Activated T-helper 1 cell treated with anti-CD3 and anti-CD28 coated beads, Interleukin-12 subunit alpha, Interleukin-12 subunit beta, Interleukin-2, Interleukin-4 antibody, amounts not matched to agents 30 ng/mL and 10 ng/mL and 1 ng/mL, durations not matched to agents 14 hours and 24 hours and 36 hours (primary cell): ENCODE measurements around the gene UBR3. TPM values are rescaled to one million over a fixed set of nuclear protein-coding genes. Genes with fewer than 3 reads are reported as not detected.

Experiments
- DNase-seq: peaks from one replicate; pipeline ENCODE4 v3.0.0; 2021; ENCODE audit warnings: low spot score
- H3K27ac Mint-ChIP-seq: one replicate; pipeline ENCODE4 v1.8.0; 2021; ENCODE audit warnings: mild to moderate bottlenecking, mixed read lengths
- H3K27me3 Mint-ChIP-seq: one replicate; pipeline ENCODE4 v1.8.0; 2022; ENCODE audit warnings: mild to moderate bottlenecking, moderate library complexity, mixed read lengths; ENCODE audit not compliant: insufficient read depth
- H3K36me3 Mint-ChIP-seq: one replicate; pipeline ENCODE4 v1.8.0; 2021; ENCODE audit warnings: low read depth, mixed read lengths
- H3K4me1 Mint-ChIP-seq: one replicate; pipeline ENCODE4 v1.8.0; 2021; ENCODE audit warnings: low read depth, mixed read lengths
- H3K4me3 Mint-ChIP-seq: one replicate; pipeline ENCODE4 v1.8.0; 2021; ENCODE audit warnings: mild to moderate bottlenecking, moderate library complexity, mixed read lengths
- H3K9me3 Mint-ChIP-seq: one replicate; pipeline ENCODE4 v1.8.0; 2021; ENCODE audit warnings: mixed read lengths
- intact Hi-C: fragments of 100-400 bp; cut with micrococcal nuclease; formaldehyde crosslinking; loops from one replicate; pipeline ENCODE4 v1.15.1; 2024
- total RNA-seq: library from RNA; stranded (reverse); gene quantifications from 2 replicates; pipeline ENCODE4 v1.2.3, GENCODE V29; 2022

The UBR3 gene
- total RNA-seq, 1 donor from 2014 or later: 29.6 TPM

GRCh38 chr2:170006587-170007325 is 179.5 kb downstream of the UBR3 start:
- H3K4me3 Mint-ChIP-seq: no peak overlapping the region
- no peaks in the 10 kb centered on the region for H3K9me3 Mint-ChIP-seq
- no peak for DNase-seq
- intact Hi-C loops: no loop called here
- H3K27ac Mint-ChIP-seq: no peak overlapping the region
- no peaks in the 10 kb centered on the region for H3K4me1 Mint-ChIP-seq
- H3K36me3 Mint-ChIP-seq: peaks cover 26% of the 10 kb centered on the region
- H3K27me3 Mint-ChIP-seq: no peaks in the 10 kb centered on the region

GRCh38 chr2:170009209-170009608 is 182.0 kb downstream of the UBR3 start:
- H3K4me3 Mint-ChIP-seq: no peak overlapping the region

GRCh38 chr2:170012773-170013172 is 185.5 kb downstream of the UBR3 start:
- H3K36me3 Mint-ChIP-seq: peaks cover 5% of the 10 kb centered on the region
- no peaks in the 10 kb centered on the region for H3K4me1 Mint-ChIP-seq
- no peaks in the 10 kb centered on the region for H3K9me3 Mint-ChIP-seq
- DNase-seq: no peak
- no peak overlapping the region for H3K27ac Mint-ChIP-seq
- no peaks in the 10 kb centered on the region for H3K27me3 Mint-ChIP-seq
- intact Hi-C loops: no loop called here
- H3K4me3 Mint-ChIP-seq: no peak overlapping the region

More at GRCh38 chr2:170009209-170009608, 182.0 kb downstream of the UBR3 start:
- peaks cover 12% of the 10 kb centered on the region for H3K36me3 Mint-ChIP-seq
- H3K9me3 Mint-ChIP-seq: no peaks in the 10 kb centered on the region
- no peak for DNase-seq
- no peaks in the 10 kb centered on the region for H3K27me3 Mint-ChIP-seq
- H3K27ac Mint-ChIP-seq: no peak overlapping the region
- intact Hi-C loops: no loop called here
- H3K4me1 Mint-ChIP-seq: no peaks in the 10 kb centered on the region

- no peak for DNase-seq
- Mint-ChIP-seq H3K4me1 (no peaks in the 10 kb centered on the region), H3K4me3 (no peak overlapping the region), H3K27ac (no peak overlapping the region), H3K27me3 (no peaks in the 10 kb centered on the region), H3K9me3 (no peaks in the 10 kb centered on the region), H3K36me3 (peaks cover 5% of the 10 kb centered on the region)
- intact Hi-C loops: no loop called here
Observed at GRCh38 chr2:170013802-170014551, 186.7 kb downstream of the UBR3 start.

GRCh38 chr2:170014769-170015168 is 187.5 kb downstream of the UBR3 start:
- Mint-ChIP-seq H3K27ac (no peak overlapping the region), H3K4me1 (no peaks in the 10 kb centered on the region), H3K9me3 (no peaks in the 10 kb centered on the region), H3K27me3 (no peaks in the 10 kb centered on the region), H3K4me3 (no peak overlapping the region), H3K36me3 (peaks cover 3% of the 10 kb centered on the region)
- no peak for DNase-seq
- intact Hi-C loops: no loop called here

GRCh38 chr2:170017860-170018532 is 190.7 kb downstream of the UBR3 start:
- no peak overlapping the region for H3K4me3 Mint-ChIP-seq
- no peaks in the 10 kb centered on the region for H3K36me3 Mint-ChIP-seq
- no peaks in the 10 kb centered on the region for H3K4me1 Mint-ChIP-seq
- intact Hi-C loops: no loop called here
- no peak overlapping the region for H3K27ac Mint-ChIP-seq
- H3K27me3 Mint-ChIP-seq: no peaks in the 10 kb centered on the region
- H3K9me3 Mint-ChIP-seq: no peaks in the 10 kb centered on the region
- no peak for DNase-seq

- intact Hi-C loops: no loop called here
- no peak for DNase-seq
- no peaks in the 10 kb centered on the region for H3K36me3 Mint-ChIP-seq
- H3K27me3 Mint-ChIP-seq: no peaks in the 10 kb centered on the region
- H3K4me3 Mint-ChIP-seq: no peak overlapping the region
- no peaks in the 10 kb centered on the region for H3K4me1 Mint-ChIP-seq
- no peaks in the 10 kb centered on the region for H3K9me3 Mint-ChIP-seq
- no peak overlapping the region for H3K27ac Mint-ChIP-seq
Observed at GRCh38 chr2:170019060-170019805, 192.0 kb downstream of the UBR3 start.

- Mint-ChIP-seq H3K9me3 (no peaks in the 10 kb centered on the region), H3K27ac (no peak overlapping the region), H3K27me3 (no peaks in the 10 kb centered on the region), H3K36me3 (no peaks in the 10 kb centered on the region), H3K4me3 (no peak overlapping the region), H3K4me1 (no peaks in the 10 kb centered on the region)
- no peak for DNase-seq
- intact Hi-C loops: no loop called here
Observed at GRCh38 chr2:170020777-170021176, 193.5 kb downstream of the UBR3 start.

GRCh38 chr2:170022692-170023091 is 195.4 kb downstream of the UBR3 start:
- DNase-seq: no peak
- intact Hi-C loops: no loop called here
- Mint-ChIP-seq H3K27me3 (no peaks in the 10 kb centered on the region), H3K36me3 (no peaks in the 10 kb centered on the region), H3K4me3 (no peak overlapping the region), H3K9me3 (no peaks in the 10 kb centered on the region), H3K27ac (no peak overlapping the region), H3K4me1 (no peaks in the 10 kb centered on the region)

GRCh38 chr2:170024721-170025120 is 197.5 kb downstream of the UBR3 start:
- DNase-seq: no peak
- H3K4me3 Mint-ChIP-seq: no peak overlapping the region
- no peak overlapping the region for H3K27ac Mint-ChIP-seq
- H3K9me3 Mint-ChIP-seq: no peaks in the 10 kb centered on the region
- H3K4me1 Mint-ChIP-seq: no peaks in the 10 kb centered on the region
- no peaks in the 10 kb centered on the region for H3K27me3 Mint-ChIP-seq
- intact Hi-C loops: no loop called here
- no peaks in the 10 kb centered on the region for H3K36me3 Mint-ChIP-seq

- no peaks in the 10 kb centered on the region for H3K4me1 Mint-ChIP-seq
- H3K27ac Mint-ChIP-seq: no peak overlapping the region
- no peaks in the 10 kb centered on the region for H3K9me3 Mint-ChIP-seq
- no peak overlapping the region for H3K4me3 Mint-ChIP-seq
- intact Hi-C loops: no loop called here
- DNase-seq: no peak
- H3K27me3 Mint-ChIP-seq: no peaks in the 10 kb centered on the region
- peaks cover 3% of the 10 kb centered on the region for H3K36me3 Mint-ChIP-seq
Observed at GRCh38 chr2:170025223-170025622, 198.0 kb downstream of the UBR3 start.

- Mint-ChIP-seq H3K36me3 (peaks cover 3% of the 10 kb centered on the region), H3K4me3 (no peak overlapping the region), H3K27me3 (no peaks in the 10 kb centered on the region), H3K27ac (no peak overlapping the region), H3K4me1 (no peaks in the 10 kb centered on the region), H3K9me3 (no peaks in the 10 kb centered on the region)
- no peak for DNase-seq
- intact Hi-C loops: no loop called here
Observed at GRCh38 chr2:170026361-170026760, 199.1 kb downstream of the UBR3 start.
